Measurements from ENCODE around the gene PARP11.

DNA sequence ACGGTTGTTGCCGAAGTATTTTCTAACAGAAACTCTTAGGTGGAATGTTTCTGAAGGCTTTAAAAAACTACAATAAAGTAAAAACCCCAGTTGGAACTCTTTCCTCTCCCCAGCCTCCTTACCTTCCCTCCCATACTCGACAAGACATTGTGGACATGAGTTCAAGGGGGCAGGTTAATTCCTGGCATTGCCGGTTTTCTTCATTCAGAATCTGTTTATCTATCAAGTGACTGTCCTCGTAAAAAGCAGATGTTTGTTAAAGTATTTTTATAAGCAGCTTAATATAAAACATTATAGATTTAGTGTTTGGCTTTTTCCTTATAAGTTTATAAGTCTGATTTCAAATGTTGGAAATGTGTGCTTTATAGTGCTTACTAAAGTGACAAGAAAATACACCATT, 30.7 kb downstream of the PARP11 start:
- TF ChIP-seq, protein P1, sequence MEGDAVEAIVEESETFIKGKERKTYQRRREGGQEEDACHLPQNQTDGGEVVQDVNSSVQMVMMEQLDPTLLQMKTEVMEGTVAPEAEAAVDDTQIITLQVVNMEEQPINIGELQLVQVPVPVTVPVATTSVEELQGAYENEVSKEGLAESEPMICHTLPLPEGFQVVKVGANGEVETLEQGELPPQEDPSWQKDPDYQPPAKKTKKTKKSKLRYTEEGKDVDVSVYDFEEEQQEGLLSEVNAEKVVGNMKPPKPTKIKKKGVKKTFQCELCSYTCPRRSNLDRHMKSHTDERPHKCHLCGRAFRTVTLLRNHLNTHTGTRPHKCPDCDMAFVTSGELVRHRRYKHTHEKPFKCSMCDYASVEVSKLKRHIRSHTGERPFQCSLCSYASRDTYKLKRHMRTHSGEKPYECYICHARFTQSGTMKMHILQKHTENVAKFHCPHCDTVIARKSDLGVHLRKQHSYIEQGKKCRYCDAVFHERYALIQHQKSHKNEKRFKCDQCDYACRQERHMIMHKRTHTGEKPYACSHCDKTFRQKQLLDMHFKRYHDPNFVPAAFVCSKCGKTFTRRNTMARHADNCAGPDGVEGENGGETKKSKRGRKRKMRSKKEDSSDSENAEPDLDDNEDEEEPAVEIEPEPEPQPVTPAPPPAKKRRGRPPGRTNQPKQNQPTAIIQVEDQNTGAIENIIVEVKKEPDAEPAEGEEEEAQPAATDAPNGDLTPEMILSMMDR (conservative IDR thresholded peaks at IDR 0.05) = no peak
- TF ChIP-seq EZH2 (IDR thresholded peaks at IDR 0.05; ENCODE audit: low read depth) = no peak
